ENCODE measurements around the gene ZBTB14.

ZBTB14 gene

DNA sequence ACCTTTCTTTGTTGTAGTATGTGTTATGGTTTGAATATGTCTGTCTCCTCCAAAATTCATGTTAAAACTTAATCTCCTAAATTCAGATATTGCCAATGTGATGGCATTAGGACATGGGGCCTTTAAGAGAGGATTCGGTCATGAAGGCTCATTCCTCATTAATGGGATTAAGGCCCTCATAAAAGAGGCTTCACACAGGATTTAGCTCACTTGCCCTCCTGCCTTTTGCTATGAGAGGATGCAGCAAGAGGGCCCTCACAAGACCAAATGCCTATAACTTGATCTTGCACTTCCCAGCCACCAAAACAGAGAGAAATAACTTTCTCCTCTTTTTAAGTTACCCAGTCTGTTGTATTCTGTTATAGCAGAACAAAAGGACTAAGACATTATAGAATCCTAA, 19.7 kb downstream of the ZBTB14 start:
- TF ChIP-seq, protein P1, sequence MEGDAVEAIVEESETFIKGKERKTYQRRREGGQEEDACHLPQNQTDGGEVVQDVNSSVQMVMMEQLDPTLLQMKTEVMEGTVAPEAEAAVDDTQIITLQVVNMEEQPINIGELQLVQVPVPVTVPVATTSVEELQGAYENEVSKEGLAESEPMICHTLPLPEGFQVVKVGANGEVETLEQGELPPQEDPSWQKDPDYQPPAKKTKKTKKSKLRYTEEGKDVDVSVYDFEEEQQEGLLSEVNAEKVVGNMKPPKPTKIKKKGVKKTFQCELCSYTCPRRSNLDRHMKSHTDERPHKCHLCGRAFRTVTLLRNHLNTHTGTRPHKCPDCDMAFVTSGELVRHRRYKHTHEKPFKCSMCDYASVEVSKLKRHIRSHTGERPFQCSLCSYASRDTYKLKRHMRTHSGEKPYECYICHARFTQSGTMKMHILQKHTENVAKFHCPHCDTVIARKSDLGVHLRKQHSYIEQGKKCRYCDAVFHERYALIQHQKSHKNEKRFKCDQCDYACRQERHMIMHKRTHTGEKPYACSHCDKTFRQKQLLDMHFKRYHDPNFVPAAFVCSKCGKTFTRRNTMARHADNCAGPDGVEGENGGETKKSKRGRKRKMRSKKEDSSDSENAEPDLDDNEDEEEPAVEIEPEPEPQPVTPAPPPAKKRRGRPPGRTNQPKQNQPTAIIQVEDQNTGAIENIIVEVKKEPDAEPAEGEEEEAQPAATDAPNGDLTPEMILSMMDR (IDR thresholded peaks at IDR 0.05; ENCODE audit: insufficient read depth, missing control alignments), result no peak
- FAIRE-seq (peak; percentile 11), DNase-seq (ENCODE audit: insufficient read length, low spot score) (no peak)

DNA sequence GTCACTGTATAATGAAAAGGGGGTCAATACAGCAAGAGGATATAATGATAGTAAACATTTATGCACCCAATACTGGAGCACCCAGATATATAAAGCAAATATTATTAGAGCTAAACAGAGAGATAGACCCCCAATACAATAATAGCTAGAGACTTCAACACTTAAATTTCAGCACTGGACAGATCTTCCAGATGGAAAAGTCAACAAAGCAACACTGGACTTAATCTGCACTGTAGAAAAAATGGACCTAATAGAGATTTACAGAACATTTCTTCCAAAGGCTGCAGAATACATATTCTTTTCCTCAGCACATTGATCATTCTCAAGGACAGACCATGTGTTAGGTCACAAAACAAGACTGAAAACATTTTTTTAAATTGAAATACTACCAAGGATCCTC, 26.7 kb downstream of the ZBTB14 start:
- TF ChIP-seq, protein P1 (IDR thresholded peaks at IDR 0.05; ENCODE audit: insufficient read depth, missing control alignments), result no peak
- FAIRE-seq, result no peak

DNA sequence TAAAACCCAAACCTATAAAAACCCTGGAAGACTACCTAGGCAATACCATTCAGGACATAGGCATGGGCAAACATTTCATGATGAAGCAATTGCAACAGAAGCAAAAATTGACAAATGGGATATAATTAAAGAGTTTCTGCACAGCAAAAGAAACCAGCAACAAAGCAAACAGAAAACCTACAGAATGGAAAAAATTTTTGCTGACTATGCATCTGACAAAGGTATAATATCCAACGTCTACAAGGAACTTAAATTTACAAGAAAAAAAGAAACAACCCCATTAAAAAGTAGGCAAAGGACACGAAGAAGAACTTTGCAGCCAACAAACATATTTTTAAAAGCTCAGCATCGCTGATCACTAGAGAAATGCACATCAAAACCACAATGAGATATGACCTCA, 28.8 kb downstream of the ZBTB14 start:
- no peak for DNase-seq (ENCODE audit: insufficient read length, low spot score)
- no peak for FAIRE-seq
- TF ChIP-seq, protein P1 (IDR thresholded peaks at IDR 0.05; ENCODE audit: insufficient read depth, missing control alignments), result no peak

More for the DNA sequence above, 26.7 kb downstream of the ZBTB14 start:
- DNase-seq (ENCODE audit: insufficient read length, low spot score), result no peak

DNA sequence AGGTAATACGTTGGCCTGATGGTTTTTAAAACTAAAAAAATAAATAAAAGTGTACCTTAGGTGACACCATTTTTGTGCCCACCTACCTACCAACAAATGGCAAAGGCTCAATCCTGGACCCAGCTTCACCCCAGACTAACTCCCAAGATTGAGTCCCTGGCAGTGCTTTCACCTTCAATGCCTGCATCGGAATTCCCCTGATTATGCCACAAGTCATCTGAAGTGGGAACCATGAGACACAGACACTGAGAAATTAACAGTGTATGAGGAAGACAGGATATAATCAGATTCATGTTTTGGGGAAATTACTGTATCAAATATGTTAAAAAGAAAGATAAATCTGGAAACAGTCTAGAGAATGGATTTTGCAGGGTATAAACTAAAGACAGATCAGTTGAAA, 41.6 kb downstream of the ZBTB14 start:
- DNase-seq (ENCODE audit: insufficient read length, low spot score) (no peak), FAIRE-seq (no peak)
- TF ChIP-seq, protein P1 (IDR thresholded peaks at IDR 0.05; ENCODE audit: insufficient read depth, missing control alignments), result no peak

DNA sequence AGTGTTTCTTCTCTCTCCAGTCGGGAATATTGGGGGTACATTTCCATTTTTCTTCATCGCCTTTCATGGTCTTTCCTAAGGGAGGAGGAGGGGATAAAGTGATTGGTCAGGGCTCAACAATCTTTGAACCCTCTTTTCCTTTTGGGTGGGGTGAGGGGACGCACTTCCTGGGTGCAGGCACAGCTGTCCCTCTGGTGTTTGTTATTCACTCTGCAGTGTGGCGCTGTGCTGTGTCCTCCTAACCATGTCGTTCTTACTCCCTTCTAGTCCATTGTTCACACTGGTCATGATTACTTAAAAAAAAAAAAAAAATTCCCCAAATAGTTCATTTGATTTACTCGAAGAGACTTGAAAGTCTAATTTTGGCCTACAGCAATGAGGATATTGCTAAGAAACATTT, 44.4 kb downstream of the ZBTB14 start:
- TF ChIP-seq, protein P1 (IDR thresholded peaks at IDR 0.05; ENCODE audit: insufficient read depth, missing control alignments), result no peak
- DNase-seq (ENCODE audit: insufficient read length, low spot score) (no peak), FAIRE-seq (no peak)

DNA sequence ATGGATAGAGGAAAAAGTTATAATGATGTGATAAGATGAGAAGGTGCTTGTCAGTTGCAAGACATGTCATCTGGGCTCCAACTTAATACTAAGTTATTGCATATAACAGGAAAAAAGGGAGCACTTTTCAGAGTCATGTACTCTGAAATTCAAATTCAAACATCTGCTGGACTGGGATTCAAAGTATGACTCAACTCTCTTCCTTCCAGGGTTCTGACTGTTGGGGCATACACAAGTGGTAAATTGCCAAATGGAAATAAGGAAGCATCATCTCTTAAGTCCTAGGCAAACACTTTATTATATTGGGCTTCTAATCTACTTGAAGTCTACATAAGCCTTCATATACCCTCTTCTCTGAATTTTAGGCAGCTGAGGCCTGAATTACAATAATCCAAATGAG, 44.9 kb downstream of the ZBTB14 start:
- DNase-seq (ENCODE audit: insufficient read length, low spot score) (no peak), FAIRE-seq (peak; percentile 32)
- TF ChIP-seq, protein P1 (IDR thresholded peaks at IDR 0.05; ENCODE audit: insufficient read depth, missing control alignments), result no peak

DNA sequence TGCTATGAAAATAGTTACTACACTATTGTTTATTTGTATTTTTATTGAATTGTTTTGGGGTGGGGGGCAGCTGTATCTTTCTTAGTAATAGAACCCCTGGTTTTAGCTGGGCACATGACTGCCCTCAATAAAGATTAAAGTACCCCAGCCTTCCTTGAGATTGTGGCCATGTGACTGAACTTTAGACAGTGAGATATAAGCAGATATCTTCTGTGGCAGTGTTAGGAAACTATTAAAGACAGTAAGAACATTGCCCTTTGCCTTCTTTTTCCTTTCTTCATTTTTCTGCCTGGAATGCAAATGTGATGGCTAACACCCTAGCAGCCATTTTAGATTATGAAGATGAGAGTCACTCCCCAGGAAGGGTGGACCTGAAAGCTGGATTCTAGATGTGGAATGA, 50.6 kb downstream of the ZBTB14 start:
- FAIRE-seq (no peak), DNase-seq (ENCODE audit: insufficient read length, low spot score) (no peak)
- TF ChIP-seq, protein P1 (IDR thresholded peaks at IDR 0.05; ENCODE audit: insufficient read depth, missing control alignments), result no peak
